CD4-positive, alpha-beta memory T cell (primary cell): ENCODE measurements around the gene LCP2. TPM values are rescaled to one million over a fixed set of nuclear protein-coding genes. Genes with fewer than 3 reads are reported as not detected.

ENCODE experiments used
- CTCF ChIA-PET: fragments of 350-600 bp; sonication (Branson Sonifier 250); formaldehyde crosslinking; loops from one replicate; lab custom pipeline; 2021; ENCODE audit warnings: inconsistent platforms; ENCODE audit not compliant: partially characterized antibody; lab: Charles Lee
- POLR2A ChIA-PET: fragments of 350-600 bp; sonication (Branson Sonifier 250); formaldehyde crosslinking; loops from one replicate; lab custom pipeline; 2021; ENCODE audit not compliant: partially characterized antibody; lab: Charles Lee
- DNase-seq, 5 donors: peaks; one replicate each; pipeline versions ENCODE4 v3.0.0 to v3.0.0-alpha.2; 2020 to 2022; ENCODE audit warnings: mixed read lengths in 1 of 5
- H3K27ac ChIP-seq: one replicate; pipeline ENCODE4 v1.7.0; 2013; ENCODE audit warnings: low read depth, low read length
- H3K27me3 ChIP-seq: 2 replicates; pipeline ENCODE4 v1.7.0; 2013; ENCODE audit warnings: mild to moderate bottlenecking, low read length, moderate library complexity; ENCODE audit not compliant: insufficient read depth
- H3K36me3 ChIP-seq: 2 replicates; pipeline ENCODE4 v1.7.0; 2013; ENCODE audit warnings: mild to moderate bottlenecking, low read length, moderate library complexity; ENCODE audit not compliant: insufficient read depth
- H3K4me1 ChIP-seq: 2 replicates; pipeline ENCODE4 v1.7.0; 2013; ENCODE audit warnings: mild to moderate bottlenecking, low read length, moderate library complexity; ENCODE audit not compliant: insufficient read depth
- H3K4me3 ChIP-seq, 2 donors: one replicate each; pipeline ENCODE4 v1.7.0; 2013; ENCODE audit warnings: low read length in 2 of 2, mild to moderate bottlenecking in 1 of 2
- H3K9me3 ChIP-seq, 2 donors: one replicate each; pipeline ENCODE4 v1.7.0; 2013; ENCODE audit warnings: low read length in 2 of 2, control low read depth in 1 of 2; ENCODE audit not compliant: control insufficient read depth in 1 of 2
- H3K27ac Mint-ChIP-seq, 7 donors: one replicate each; pipeline ENCODE4 v1.8.0; 2020 to 2021; ENCODE audit warnings: mixed read lengths in 7 of 7, mild to moderate bottlenecking in 6 of 7, inconsistent platforms in 3 of 7, moderate library complexity in 3 of 7
- H3K27me3 Mint-ChIP-seq, 2 donors: one replicate each; pipeline ENCODE4 v1.8.0; 2020 to 2021; ENCODE audit warnings: mixed read lengths in 2 of 2
- H3K36me3 Mint-ChIP-seq, 2 donors: one replicate each; pipeline ENCODE4 v1.8.0; 2020 to 2021; ENCODE audit warnings: mixed read lengths in 2 of 2, inconsistent platforms in 1 of 2, mild to moderate bottlenecking in 1 of 2
- H3K4me1 Mint-ChIP-seq, 4 donors: one replicate each; pipeline ENCODE4 v1.8.0; 2020 to 2021; ENCODE audit warnings: mixed read lengths in 4 of 4, mild to moderate bottlenecking in 1 of 4
- H3K4me3 Mint-ChIP-seq, 8 donors: one replicate each; pipeline ENCODE4 v1.8.0; 2020 to 2021; ENCODE audit warnings: mixed read lengths in 8 of 8, mild to moderate bottlenecking in 7 of 8, moderate library complexity in 6 of 8, inconsistent platforms in 3 of 8
- H3K9me3 Mint-ChIP-seq, 8 donors: one replicate each; pipeline ENCODE4 v1.8.0; 2020 to 2021; ENCODE audit warnings: mixed read lengths in 8 of 8, mild to moderate bottlenecking in 5 of 8, inconsistent platforms in 3 of 8, moderate library complexity in 1 of 8
- intact Hi-C: fragments of 100-400 bp; cut with micrococcal nuclease; formaldehyde crosslinking; loops from one replicate; pipeline ENCODE4 v1.15.1; 2023
- polyA plus RNA-seq, 2 donors: library from polyadenylated mRNA; unstranded; fragments of 300-500 nt; fragmentation: Illumina TruSeq; gene quantifications; one replicate each; pipeline ENCODE4 v1.2.3, GENCODE V29; 2021
- total RNA-seq, 2 experiments: library from RNA; stranded (reverse); gene quantifications; one replicate each; pipeline ENCODE4 v1.2.3, GENCODE V29; 2021

LCP2 gene
- total RNA-seq (100 to 1,000 TPM; 291 to 318 TPM), polyA plus RNA-seq (100 to 1,000 TPM; 117 to 259 TPM)

DNA sequence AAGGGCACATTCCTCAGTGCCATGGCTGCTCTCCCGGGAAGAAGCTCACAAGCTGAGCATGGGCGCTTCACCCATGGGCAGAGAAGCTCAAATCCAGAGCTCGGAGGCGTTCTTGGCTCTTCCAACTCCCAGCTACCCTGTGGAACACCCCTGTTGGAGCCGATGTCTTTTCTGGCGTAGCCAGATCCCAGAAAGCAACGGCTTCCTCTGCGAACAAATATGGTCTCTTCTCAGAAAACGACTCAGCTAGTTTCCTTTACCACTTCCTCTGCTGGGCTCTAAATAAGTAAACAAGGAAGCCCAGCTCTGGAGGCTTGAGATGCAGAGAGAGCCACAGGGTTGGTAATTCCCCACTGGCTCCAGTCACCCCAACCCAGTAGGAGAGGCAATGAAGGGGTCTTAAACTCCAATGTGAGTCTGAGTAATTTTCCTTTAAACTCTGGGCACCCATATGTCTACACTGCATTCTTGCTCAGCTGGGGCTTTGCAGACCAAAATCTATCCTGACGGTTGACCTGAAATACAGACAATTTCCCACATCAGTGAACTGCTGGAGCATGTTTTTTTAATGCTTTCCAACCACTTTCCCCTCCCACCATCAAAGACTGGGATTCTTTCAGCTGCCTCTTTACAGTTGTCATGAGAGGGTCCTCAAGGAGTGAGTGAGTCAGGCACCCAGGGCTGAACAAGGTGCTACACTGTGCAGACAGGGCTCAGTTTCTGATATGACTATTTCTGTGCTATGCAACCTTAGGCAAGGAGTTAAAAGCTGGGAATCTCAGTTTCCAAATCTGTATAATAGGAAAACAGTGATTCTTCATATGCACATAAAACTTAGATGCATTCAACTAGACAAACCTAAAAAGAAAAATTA lies at the start of gene LCP2:
LCP2 (minus strand) TSS at position 189 of the 874 bp plus-strand sequence; CDS start at position 23, 166 bp downstream.
- Histone ChIP-seq H3K36me3 (peaks cover 13% of the 10 kb centered on the region), H3K27me3 (no peaks in the 10 kb centered on the region), H3K27ac (peak within 1 kb of the TSS; percentile 90), H3K9me3 (no peaks in the 10 kb centered on the region), H3K4me1 (peaks cover 76% of the 10 kb centered on the region), H3K4me3 (peak within 1 kb of the TSS; percentile 97 to 99)
- Mint-ChIP-seq H3K4me1 (peaks cover 41 to 90% (median 56%) of the 10 kb centered on the region in 4 donors), H3K9me3 (no peaks in the 10 kb centered on the region), H3K27ac (peak within 1 kb of the TSS; percentile 94 to 100 (median 96)), H3K4me3 (peak within 1 kb of the TSS; percentile 95 to 99 (median 98)), H3K27me3 (no peaks in the 10 kb centered on the region), H3K36me3 (peaks cover 35 to 53% of the 10 kb centered on the region in 2 donors)
- DNase-seq: peak; percentile 53 to 80 (median 61)
- POLR2A ChIA-PET: interaction anchor here (1.2 to 26.7 kb wide), 13 partner anchors 9 to 118 kb away, joined by 3 to 1265 read pairs (median 8); no protein-coding TSS in a partner anchor
- intact Hi-C loops: loop anchor here (1.0 to 2.0 kb wide), 5 partner anchors 10 to 43 kb away; no protein-coding TSS in a partner anchor
- CTCF ChIA-PET: interaction anchor here (1.2 to 19.2 kb wide), 13 partner anchors 8 to 72 kb away, joined by 3 to 384 read pairs (median 21); no protein-coding TSS in a partner anchor

DNA sequence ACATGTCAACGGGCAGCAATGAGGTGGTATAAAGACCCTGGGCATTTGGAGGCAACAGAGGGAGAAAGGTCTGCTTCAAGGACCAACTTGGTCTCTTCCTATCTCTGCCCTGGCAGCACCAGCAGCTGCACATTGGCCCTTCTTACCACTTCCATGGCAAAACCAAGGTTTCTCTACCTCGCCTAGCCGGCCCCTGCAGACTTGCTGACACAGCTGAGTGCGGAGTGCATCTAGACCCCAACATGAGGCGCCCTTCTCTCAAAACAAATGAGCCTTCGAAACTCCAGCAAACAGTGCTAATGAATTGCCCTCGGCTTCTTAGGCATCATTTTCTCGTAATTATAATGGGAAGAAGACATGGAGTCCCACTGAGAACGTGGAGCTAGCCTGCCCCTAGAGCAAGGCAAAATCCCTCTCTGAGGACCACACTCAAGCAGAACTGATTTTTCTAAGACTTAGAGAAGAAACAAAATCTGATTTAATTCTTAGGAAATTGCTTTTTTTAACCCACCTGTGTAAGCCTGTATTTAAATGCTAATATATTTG lies 49.5 kb upstream of the LCP2 start:
- Mint-ChIP-seq H3K9me3 (peaks cover 0 to 4% (median 0%) of the 10 kb centered on the region in 8 donors), H3K27me3 (peaks cover 7 to 15% of the 10 kb centered on the region in 2 donors), H3K4me1 (no peaks in the 10 kb centered on the region), H3K4me3 (no peak overlapping the region), H3K27ac (no peak overlapping the region), H3K36me3 (no peaks in the 10 kb centered on the region)
- Histone ChIP-seq H3K4me3 (no peak overlapping the region), H3K27me3 (no peaks in the 10 kb centered on the region), H3K9me3 (no peaks in the 10 kb centered on the region), H3K36me3 (no peaks in the 10 kb centered on the region), H3K4me1 (no peaks in the 10 kb centered on the region), H3K27ac (no peak overlapping the region)
- ChIA-PET POLR2A (no interaction called here), CTCF (interaction anchor here (2.0 to 2.8 kb wide), 3 partner anchors 120 to 123 kb away, joined by 6 to 16 read pairs (median 9); no protein-coding TSS in a partner anchor)
- DNase-seq: no peak
- intact Hi-C loops: no loop called here

DNA sequence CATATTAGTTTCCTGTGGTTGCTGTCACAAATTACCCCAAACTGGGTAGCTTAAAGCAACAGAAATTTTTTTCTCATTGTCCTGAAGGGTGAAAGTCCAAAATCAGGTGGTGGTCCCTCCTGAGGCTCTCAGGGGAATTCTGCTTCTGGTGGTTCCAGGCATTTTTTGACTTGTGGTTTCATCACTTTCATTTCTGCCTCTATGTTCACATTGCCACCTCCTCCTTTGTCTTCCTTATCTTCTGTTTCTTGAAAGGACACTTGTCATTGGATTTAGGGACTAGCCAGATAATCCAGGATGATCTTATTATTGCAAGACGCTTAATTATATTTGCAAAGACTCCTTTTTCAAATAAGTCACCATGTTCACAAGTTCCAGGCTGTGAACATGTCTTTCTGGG lies 48.4 kb upstream of the LCP2 start:
- no peaks in the 10 kb centered on the region for H3K4me1 ChIP-seq
- H3K27ac Mint-ChIP-seq: no peak overlapping the region
- H3K27ac ChIP-seq: no peak overlapping the region
- H3K27me3 Mint-ChIP-seq: peaks cover 6 to 15% of the 10 kb centered on the region in 2 donors
- H3K9me3 Mint-ChIP-seq: peaks cover 0 to 4% (median 0%) of the 10 kb centered on the region in 8 donors
- H3K27me3 ChIP-seq: no peaks in the 10 kb centered on the region
- H3K4me1 Mint-ChIP-seq: no peaks in the 10 kb centered on the region
- no peak for DNase-seq
- H3K36me3 ChIP-seq: no peaks in the 10 kb centered on the region
- no peak overlapping the region for H3K4me3 Mint-ChIP-seq
- POLR2A ChIA-PET: no interaction called here
- no peak overlapping the region for H3K4me3 ChIP-seq
- no peaks in the 10 kb centered on the region for H3K36me3 Mint-ChIP-seq
- intact Hi-C loops: no loop called here
- CTCF ChIA-PET: interaction anchor here (2.2 to 2.8 kb wide), 2 partner anchors 120 to 122 kb away, joined by 6 to 9 read pairs; no protein-coding TSS in a partner anchor
- H3K9me3 ChIP-seq: no peaks in the 10 kb centered on the region

DNA sequence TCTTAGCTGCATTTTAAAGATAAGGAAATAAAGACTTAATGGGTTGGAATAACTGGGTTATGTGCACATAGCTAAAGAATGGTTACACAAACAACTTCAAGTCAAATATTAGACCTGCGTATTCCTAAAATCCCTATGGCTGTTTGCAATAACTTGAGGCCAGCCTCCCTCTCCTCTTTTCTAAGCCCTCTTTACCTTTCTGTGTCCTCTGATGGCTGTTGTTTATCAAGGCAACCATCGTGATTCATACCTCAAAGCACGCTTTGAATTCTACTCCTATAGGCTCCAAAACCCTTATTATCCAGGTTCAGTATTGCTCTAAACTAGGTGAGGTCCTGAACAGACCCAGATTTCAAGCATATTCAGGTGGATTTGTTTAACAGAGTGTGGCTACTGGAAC lies 45.6 kb upstream of the LCP2 start:
- no peak overlapping the region for H3K4me3 Mint-ChIP-seq
- peaks cover 0 to 4% (median 0%) of the 10 kb centered on the region in 8 donors for H3K9me3 Mint-ChIP-seq
- Histone ChIP-seq H3K36me3 (no peaks in the 10 kb centered on the region), H3K27ac (no peak overlapping the region), H3K27me3 (no peaks in the 10 kb centered on the region), H3K9me3 (no peaks in the 10 kb centered on the region), H3K4me1 (peaks cover 12% of the 10 kb centered on the region), H3K4me3 (no peak overlapping the region)
- H3K4me1 Mint-ChIP-seq: peaks cover 0 to 12% (median 8%) of the 10 kb centered on the region in 4 donors
- intact Hi-C loops: no loop called here
- CTCF ChIA-PET: interaction anchor here (1.2 to 8.0 kb wide), 3 partner anchors 69 to 114 kb away, joined by 5 to 374 read pairs (median 200); partner anchors contain the start of gene C5orf58
- H3K36me3 Mint-ChIP-seq: no peaks in the 10 kb centered on the region
- POLR2A ChIA-PET: interaction anchor here (0.9 to 1.7 kb wide), 3 partner anchors 41 to 125 kb away, joined by 3 to 6 read pairs (median 4); no protein-coding TSS in a partner anchor
- no peak overlapping the region for H3K27ac Mint-ChIP-seq
- peaks cover 3 to 12% of the 10 kb centered on the region in 2 donors for H3K27me3 Mint-ChIP-seq
- DNase-seq: no peak

DNA sequence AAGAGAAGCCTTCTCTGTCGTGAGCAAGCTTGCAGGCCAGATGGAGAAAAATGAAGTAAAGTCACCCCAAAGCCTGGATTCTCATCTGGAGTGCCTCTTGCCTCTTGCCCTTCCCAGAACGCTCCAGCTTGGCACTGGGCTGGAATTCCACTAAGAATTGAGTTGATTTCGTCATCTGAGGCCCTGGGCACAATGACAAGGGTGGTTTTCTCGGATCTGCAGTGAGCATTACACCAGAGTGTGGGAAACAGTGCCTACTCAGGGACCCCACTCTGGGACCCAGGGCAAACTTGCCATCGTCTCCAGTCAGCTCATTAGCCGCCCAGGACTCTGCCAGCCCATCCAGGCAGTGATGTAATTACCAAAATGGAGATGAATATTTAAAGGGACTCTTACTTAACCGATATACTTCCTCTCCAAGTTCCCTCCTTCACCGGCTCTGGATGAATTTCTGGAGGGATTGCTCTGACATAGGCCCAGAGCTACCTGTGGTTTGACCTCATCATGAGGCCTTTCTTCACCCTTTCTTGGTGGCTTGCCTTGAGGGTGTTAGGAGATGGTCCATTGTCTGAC lies 44.7 kb upstream of the LCP2 start:
- DNase-seq: no peak
- no peaks in the 10 kb centered on the region for H3K36me3 ChIP-seq
- H3K4me3 Mint-ChIP-seq: no peak overlapping the region
- no peak overlapping the region for H3K27ac Mint-ChIP-seq
- POLR2A ChIA-PET: interaction anchor here (1.2 to 1.7 kb wide), 3 partner anchors 68 to 124 kb away, joined by 3 to 6 read pairs (median 3); no protein-coding TSS in a partner anchor
- intact Hi-C loops: no loop called here
- H3K4me3 ChIP-seq: no peak overlapping the region
- CTCF ChIA-PET: interaction anchor here (0.6 to 8.0 kb wide), 6 partner anchors 46 to 113 kb away, joined by 3 to 374 read pairs (median 68); partner anchors contain the start of genes C5orf58 and LCP2
- peaks cover 0 to 5% of the 10 kb centered on the region in 2 donors for H3K27me3 Mint-ChIP-seq
- H3K4me1 Mint-ChIP-seq: peaks cover 0 to 17% (median 12%) of the 10 kb centered on the region in 4 donors
- H3K4me1 ChIP-seq: peaks cover 21% of the 10 kb centered on the region
- no peak overlapping the region for H3K27ac ChIP-seq
- no peaks in the 10 kb centered on the region for H3K9me3 ChIP-seq
- H3K27me3 ChIP-seq: no peaks in the 10 kb centered on the region
- no peaks in the 10 kb centered on the region for H3K36me3 Mint-ChIP-seq
- peaks cover 0 to 4% (median 0%) of the 10 kb centered on the region in 8 donors for H3K9me3 Mint-ChIP-seq

DNA sequence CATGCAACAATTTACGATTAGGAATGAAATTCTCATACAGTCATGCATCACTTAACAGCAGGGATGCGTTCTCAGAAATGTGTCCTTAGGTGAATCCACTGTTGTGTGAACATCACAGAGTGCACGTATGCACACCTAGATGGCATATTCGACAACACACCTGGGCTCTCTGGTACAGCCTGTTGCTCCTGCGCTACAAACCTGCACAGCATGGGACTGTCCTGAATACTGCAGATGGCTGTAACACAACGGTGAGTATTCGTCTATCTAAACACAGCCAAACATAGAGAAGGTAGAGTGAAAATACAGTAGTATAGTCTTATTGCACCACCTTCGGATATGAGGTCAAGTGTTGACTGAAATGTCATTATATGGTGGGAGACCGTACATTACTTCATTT lies 44.0 kb upstream of the LCP2 start:
- intact Hi-C loops: no loop called here
- ChIA-PET POLR2A (interaction anchor here (1.1 to 5.5 kb wide), 4 partner anchors 10 to 75 kb away, joined by 3 to 53 read pairs (median 4); no protein-coding TSS in a partner anchor), CTCF (interaction anchor here (1.2 to 8.0 kb wide), 7 partner anchors 35 to 112 kb away, joined by 3 to 374 read pairs (median 132); partner anchors contain the start of genes C5orf58 and LCP2)
- no peaks in the 10 kb centered on the region for H3K27me3 ChIP-seq
- Mint-ChIP-seq H3K27ac (peak overlapping the region in 1 of 7 donors; percentile 53), H3K36me3 (no peaks in the 10 kb centered on the region), H3K9me3 (peaks cover 0 to 4% (median 0%) of the 10 kb centered on the region in 8 donors), H3K4me1 (peaks cover 0 to 17% (median 16%) of the 10 kb centered on the region in 4 donors), H3K4me3 (no peak overlapping the region), H3K27me3 (peaks cover 0 to 5% of the 10 kb centered on the region in 2 donors)
- peaks cover 28% of the 10 kb centered on the region for H3K4me1 ChIP-seq
- DNase-seq: no peak
- no peak overlapping the region for H3K4me3 ChIP-seq
- no peaks in the 10 kb centered on the region for H3K9me3 ChIP-seq
- no peak overlapping the region for H3K27ac ChIP-seq
- no peaks in the 10 kb centered on the region for H3K36me3 ChIP-seq
